GM21381 (cell line): ENCODE results near the gene ATAD3C.
"Not testable (repeated sequence)": the region's sequence is repeated elsewhere in the genome, so short reads cannot be mapped to it uniquely, and the experiment has no call there.

Experiments used
- ATAC-seq: cut with Tn5 transposase; IDR thresholded peaks from one replicate; pipeline ENCODE4 v1.9.1; 2021; ENCODE audit warnings: mild to moderate bottlenecking, moderate library complexity; ENCODE audit not compliant: unreplicated experiment

ATAD3C gene

GRCh38 chr1:1494311-1494710, 44.8 kb downstream of the ATAD3C start:
- not testable (repeated sequence) for ATAC-seq

DNA sequence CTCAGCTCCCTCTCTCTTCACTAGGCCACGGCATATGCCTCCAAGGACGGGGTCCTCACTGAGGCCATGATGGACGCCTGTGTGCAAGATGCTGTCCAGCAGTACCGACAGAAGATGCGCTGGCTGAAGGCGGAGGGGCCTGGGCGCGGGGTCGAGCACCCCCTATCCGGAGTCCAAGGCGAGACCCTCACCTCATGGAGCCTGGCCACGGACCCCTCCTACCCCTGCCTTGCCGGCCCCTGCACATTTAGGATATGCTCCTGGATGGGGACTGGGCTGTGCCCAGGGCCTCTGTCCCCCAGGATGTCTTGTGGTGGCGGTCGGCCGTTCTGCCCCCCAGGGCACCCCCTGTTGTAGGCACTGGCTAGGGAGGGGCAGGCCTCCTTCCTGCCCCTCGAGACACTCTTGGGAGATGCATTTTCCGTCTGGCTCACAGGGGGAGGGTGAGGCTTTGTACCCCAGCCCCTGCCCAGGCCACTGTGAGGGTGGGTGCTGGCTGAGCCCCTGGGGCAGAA, 46.0 kb downstream of the ATAD3C start:
- not testable (repeated sequence) for ATAC-seq

GRCh38 chr1:1504777-1505365, 55.4 kb downstream of the ATAD3C start:
- ATAC-seq = not testable (repeated sequence)

DNA sequence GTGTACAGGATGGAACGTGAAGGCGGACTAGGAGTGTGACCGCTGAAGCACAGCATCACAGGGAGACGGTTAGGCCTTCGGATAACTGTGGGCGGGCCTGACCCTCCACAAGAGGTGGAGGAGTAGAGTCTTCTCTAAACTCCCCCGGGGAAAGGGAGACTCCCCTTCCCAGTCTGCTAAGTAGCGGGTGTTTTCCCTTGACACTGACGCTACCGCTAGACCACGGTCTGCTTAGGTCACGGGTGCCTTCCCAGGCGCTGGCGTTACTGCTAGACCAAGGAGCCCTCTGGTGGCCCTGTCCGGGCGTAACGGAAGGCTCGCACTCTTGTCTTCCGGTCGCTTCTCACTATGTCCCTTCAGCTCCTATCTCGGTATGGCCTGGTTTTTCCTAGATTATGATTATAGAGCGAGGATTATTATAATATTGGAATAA, 55.9 kb downstream of the ATAD3C start:
- ATAC-seq = not testable (repeated sequence)

DNA sequence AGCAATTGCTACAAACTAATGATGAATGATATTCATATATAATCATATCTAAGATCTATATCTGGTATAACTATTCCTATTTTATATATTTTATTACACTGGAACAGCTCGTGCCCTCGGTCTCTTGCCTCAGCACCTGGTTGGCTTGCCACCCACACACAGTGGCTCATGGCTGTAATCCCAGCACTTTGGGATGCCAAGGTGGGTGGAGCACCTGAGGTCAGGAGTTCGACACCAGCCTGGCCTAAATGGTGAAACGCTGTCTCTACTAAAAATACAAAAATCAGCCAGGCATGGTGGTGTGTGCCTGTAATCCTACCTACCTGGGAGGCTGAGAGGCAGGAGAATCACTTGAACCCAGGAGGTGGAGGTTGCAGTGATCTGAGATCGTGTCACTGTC, 56.3 kb downstream of the ATAD3C start:
- ATAC-seq = not testable (repeated sequence)

DNA sequence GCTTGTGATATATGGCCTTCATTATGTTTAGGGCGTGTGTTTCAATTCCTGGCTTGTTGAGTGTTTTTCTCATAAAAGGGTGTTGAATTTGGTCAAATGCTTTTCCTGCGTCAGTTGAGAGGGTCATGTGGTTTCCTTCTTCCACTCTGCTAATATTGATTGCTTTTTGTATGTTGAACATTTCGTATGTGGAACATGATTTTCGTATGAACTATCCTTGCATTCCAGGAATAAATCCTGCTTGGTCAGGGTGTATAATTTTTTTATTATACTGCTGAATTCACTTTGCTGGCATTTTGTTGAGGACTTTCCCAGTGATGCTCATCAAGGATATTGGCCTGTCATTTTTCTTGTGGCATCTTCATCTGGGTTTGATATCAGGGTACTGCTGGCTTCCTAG, 57.8 kb downstream of the ATAD3C start:
- ATAC-seq = no peak

GRCh38 chr1:1508775-1509464, 59.4 kb downstream of the ATAD3C start:
- not testable (repeated sequence) for ATAC-seq

- not testable (repeated sequence) for ATAC-seq
Measured at GRCh38 chr1:1509465-1509850, 60.0 kb downstream of the ATAD3C start.

DNA sequence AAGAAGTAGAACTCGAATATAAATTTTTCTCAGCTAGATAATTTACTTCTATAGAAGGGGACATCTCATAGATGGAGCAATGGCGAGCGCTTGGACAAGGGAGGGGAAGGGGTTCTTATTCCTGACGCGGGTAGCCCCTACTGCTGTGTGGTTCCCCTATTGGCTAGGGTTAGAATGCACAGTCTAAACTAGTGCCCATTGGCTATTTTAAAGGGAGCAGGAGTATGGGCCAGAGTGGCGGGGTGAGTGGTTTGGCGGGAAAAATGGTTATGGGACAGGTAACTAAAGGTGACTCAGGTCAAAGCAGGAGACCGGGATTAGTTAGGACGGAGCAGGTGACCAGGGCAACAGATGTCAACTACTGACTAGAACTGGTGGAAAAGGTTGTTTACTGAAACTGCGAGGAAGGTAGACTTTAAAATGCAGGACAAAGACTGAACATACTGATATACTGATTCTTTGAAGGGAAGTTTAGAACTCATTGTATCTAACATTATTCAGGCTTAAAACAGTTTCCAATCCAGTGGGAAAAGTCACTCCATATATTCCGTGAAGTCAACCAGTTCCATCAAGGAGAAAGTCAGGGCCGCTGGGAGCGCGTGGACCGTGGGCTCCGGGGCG, 61.5 kb downstream of the ATAD3C start:
- peak; percentile 9 for ATAC-seq

GRCh38 chr1:1511533-1512285, 62.2 kb downstream of the ATAD3C start, which contains the start of gene ATAD3A:
Gene ATAD3A (plus strand): TSS chr1:1512162. CDS start chr1:1512269, 107 bp downstream.
- ATAC-seq = peak; percentile 88

DNA sequence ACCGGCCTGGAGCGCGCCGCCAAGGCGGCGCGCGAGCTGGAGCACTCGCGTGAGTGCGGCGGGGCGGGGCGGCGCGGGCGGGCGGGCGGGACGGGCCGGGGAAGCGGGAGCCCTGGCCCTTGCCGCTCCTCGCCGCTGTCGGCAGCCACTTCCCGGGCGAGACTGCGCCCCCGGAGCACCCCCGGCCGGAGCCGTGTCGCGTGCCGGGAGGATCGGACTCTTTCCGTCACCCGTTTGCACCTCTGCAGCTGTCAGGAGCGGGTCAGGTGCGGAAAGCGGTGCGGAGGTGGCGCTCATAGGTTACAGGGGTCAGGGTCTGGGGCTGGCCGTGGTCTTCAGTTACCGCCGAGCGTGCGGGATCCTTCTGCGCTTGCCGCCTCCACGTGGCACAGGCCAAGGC, 62.9 kb downstream of the ATAD3C start:
- ATAC-seq = not testable (repeated sequence)

DNA sequence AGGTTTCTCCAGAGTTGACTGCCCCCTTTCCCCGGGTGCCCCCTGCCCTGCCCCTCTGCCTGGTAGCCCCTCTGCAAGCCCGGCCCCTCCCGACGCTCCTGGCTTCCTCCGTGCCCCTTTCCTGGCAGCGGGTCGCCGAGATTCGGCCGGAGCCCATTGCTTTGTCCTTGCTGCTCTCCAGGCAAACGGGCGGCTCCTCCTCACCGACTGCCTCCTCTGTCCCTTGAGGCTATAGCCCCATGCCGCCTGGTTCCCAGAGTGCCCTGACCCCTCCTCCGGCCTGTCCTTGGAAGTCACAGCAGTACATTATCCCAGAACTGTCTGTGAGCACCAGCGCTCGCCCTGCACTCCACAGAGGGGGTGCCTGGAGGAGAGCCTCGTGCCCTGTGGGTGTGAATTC, 64.2 kb downstream of the ATAD3C start:
- not testable (repeated sequence) for ATAC-seq

- not testable (repeated sequence) for ATAC-seq
Measured at GRCh38 chr1:1514376-1514775, 64.9 kb downstream of the ATAD3C start.

DNA sequence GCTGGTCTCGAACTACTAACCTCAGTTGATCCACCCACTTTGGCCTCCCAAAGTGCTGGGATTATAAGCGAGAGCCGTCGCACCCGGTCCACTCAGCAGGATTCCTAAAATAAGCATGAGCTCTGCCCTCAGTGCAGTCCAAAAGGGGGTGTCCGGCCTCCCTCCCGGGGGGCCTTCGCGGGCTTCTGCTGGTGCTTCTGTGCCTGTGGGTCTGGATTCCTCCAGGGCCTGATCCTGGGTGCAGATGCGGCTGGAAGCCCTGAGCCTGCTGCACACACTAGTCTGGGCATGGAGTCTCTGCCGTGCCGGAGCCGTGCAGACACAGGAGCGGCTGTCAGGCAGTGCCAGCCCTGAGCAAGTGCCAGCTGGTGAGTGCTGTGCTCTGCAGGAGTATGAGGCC, 67.4 kb downstream of the ATAD3C start:
- not testable (repeated sequence) for ATAC-seq

DNA sequence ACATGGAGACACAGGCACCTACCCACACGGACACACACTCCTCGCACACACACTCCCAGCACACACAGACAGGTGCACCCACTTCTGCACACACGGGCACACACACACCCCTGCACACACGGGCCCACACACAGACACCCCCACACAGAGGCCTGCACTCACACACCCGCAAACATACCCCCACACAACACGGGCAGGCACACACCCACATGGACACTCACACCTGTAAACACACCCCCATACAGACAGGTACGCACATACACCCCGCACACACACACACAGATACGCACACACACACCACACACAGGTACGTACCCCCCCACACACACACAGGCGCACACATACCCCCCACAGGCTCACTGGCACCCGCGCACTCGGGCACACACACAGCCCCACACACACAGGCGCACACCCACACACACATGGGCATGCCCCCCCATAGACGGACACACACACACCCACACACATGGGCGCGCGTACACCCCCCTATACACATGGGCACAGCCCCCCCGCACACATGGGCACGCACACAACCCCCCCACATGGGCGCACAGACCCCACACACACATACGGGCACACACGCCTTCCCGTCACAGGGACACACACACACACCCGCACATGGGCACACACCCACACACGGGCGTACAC, 68.6 kb downstream of the ATAD3C start:
- ATAC-seq = no peak

GRCh38 chr1:1518621-1519007, 69.1 kb downstream of the ATAD3C start:
- not testable (repeated sequence) for ATAC-seq
